Endothelial cell of umbilical vein (primary cell): ENCODE data around the gene COBLL1. TPM values are rescaled to one million over a fixed set of nuclear protein-coding genes. Genes with fewer than 3 reads are reported as not detected.

Source experiments
- BruUV-seq: library from RNA; stranded (reverse); fragments of 400-500 nt; replicated peaks from 2 replicates; lab custom pipeline; 2021; lab: Mats Ljungman, UMichigan
- CTCF ChIA-PET: fragments of 300-600, 350-600 bp; sonication (Branson Sonifier 250); formaldehyde crosslinking; loops from one replicate; lab custom pipeline; 2021; ENCODE audit warnings: antibody characterized with exemption, inconsistent platforms; lab: Charles Lee
- POLR2A ChIA-PET: fragments of 300-600, 350-600 bp; sonication (Branson Sonifier 250); formaldehyde crosslinking; loops from one replicate; lab custom pipeline; 2021; ENCODE audit warnings: antibody characterized with exemption, inconsistent platforms; lab: Charles Lee
- DNase-seq: peaks from one replicate; pipeline ENCODE4 v3.0.0-alpha.2; 2011; ENCODE audit warnings: low read depth, low spot score
- FAIRE-seq: peaks from 2 replicates; lab custom pipeline; 2011; peaks lifted over from hg19 to GRCh38; lab: Jason Lieb, UNC
- H2AFZ ChIP-seq: 2 replicates; pipeline ENCODE4 v1.6.0; 2012; ENCODE audit warnings: low read depth, low read length, control low read depth, inconsistent platforms
- H3K27ac ChIP-seq: 2 replicates; pipeline ENCODE4 v1.5.1; 2011; ENCODE audit warnings: low read depth, mild to moderate bottlenecking, control low read depth, low read length, moderate library complexity; ENCODE audit not compliant: insufficient read depth
- H3K27me3 ChIP-seq, 2 experiments: 2 replicates each; pipeline versions ENCODE4 v1.6.0 to v1.6.1; 2011; ENCODE audit warnings: low read length in 2 of 2, mixed read lengths in 1 of 2; ENCODE audit not compliant: control insufficient read depth in 2 of 2, insufficient read depth in 2 of 2
- H3K36me3 ChIP-seq, 2 experiments: 2 replicates in 1 of 2; 3 replicates in 1 of 2; pipeline ENCODE4 v1.5.1; 2011; ENCODE audit warnings: low read length in 2 of 2, mild to moderate bottlenecking in 1 of 2, moderate library complexity in 1 of 2; ENCODE audit not compliant: control insufficient read depth in 2 of 2, insufficient read depth in 2 of 2; ENCODE audit errors: extremely low read depth in 1 of 2
- H3K4me1 ChIP-seq: 3 replicates; pipeline ENCODE4 v1.5.1; 2011; ENCODE audit warnings: mild to moderate bottlenecking, low read length; ENCODE audit not compliant: control insufficient read depth, insufficient read depth; ENCODE audit errors: extremely low read depth
- H3K4me2 ChIP-seq: 2 replicates; pipeline ENCODE4 v1.6.1; 2011; ENCODE audit warnings: low read length, control low read depth, mixed read lengths; ENCODE audit not compliant: insufficient read depth
- H3K4me3 ChIP-seq, 3 experiments: fragments of 200-600 bp in 1 of 3; sonication (generic), shearing (Covaris generic) in 1 of 3; replicated peaks in 1 of 3; 2 replicates each; pipeline ENCODE4 v1.5.1; 2011 to 2016; ENCODE audit warnings: control low read depth in 3 of 3, low read length in 3 of 3, mild to moderate bottlenecking in 2 of 3, inconsistent platforms in 1 of 3, low read depth in 1 of 3, moderate library complexity in 1 of 3; ENCODE audit not compliant: insufficient read depth in 1 of 3
- H3K79me2 ChIP-seq: 2 replicates; pipeline ENCODE4 v1.6.0; 2012; ENCODE audit warnings: low read length, inconsistent platforms; ENCODE audit not compliant: control insufficient read depth, insufficient read depth
- H3K9ac ChIP-seq: replicated peaks from 2 replicates; pipeline ENCODE3; 2011; ENCODE audit warnings: low read length, control low read depth; ENCODE audit not compliant: insufficient read depth; ENCODE audit errors: extremely low read depth
- H3K9me1 ChIP-seq: replicated peaks from 3 replicates; pipeline ENCODE4 v1.6.0; 2011; ENCODE audit warnings: mild to moderate bottlenecking, low read length; ENCODE audit not compliant: control insufficient read depth, insufficient read depth; ENCODE audit errors: extremely low read depth
- H3K9me3 ChIP-seq: replicated peaks from 2 replicates; pipeline ENCODE4 v1.5.1; 2012; ENCODE audit warnings: low read length, inconsistent platforms; ENCODE audit not compliant: control insufficient read depth, insufficient read depth
- H4K20me1 ChIP-seq: replicated peaks from 2 replicates; pipeline ENCODE3; 2011; ENCODE audit warnings: mild to moderate bottlenecking, low read length; ENCODE audit not compliant: control insufficient read depth, insufficient read depth; ENCODE audit errors: extremely low read depth
- EZH2 ChIP-seq: IDR thresholded peaks from 2 replicates; pipeline ENCODE4 v1.6.1; 2012; ENCODE audit warnings: borderline replicate concordance, low read depth, mild to moderate bottlenecking, moderate library complexity, low read length, inconsistent platforms; ENCODE audit not compliant: severe bottlenecking
- FOS ChIP-seq: IDR thresholded peaks from 2 replicates; pipeline ENCODE4 v1.6.1; 2011; ENCODE audit warnings: mild to moderate bottlenecking, low read length, moderate library complexity, borderline replicate concordance; ENCODE audit not compliant: insufficient read depth
- GATA2 ChIP-seq: IDR thresholded peaks from 2 replicates; pipeline ENCODE4 v1.7.0; 2011; ENCODE audit warnings: low read depth, mild to moderate bottlenecking, moderate library complexity, mixed read lengths, low read length; ENCODE audit not compliant: insufficient read length, insufficient read depth
- JUN ChIP-seq: IDR thresholded peaks from 2 replicates; pipeline ENCODE4 v1.6.1; 2011; ENCODE audit warnings: borderline replicate concordance, low read depth; ENCODE audit not compliant: insufficient read length, insufficient read depth
- MYC ChIP-seq: IDR thresholded peaks from one replicate; pipeline ENCODE4 v1.6.1; 2011; ENCODE audit warnings: mild to moderate bottlenecking, low read depth, low read length
- POLR2A ChIP-seq: IDR thresholded peaks from 2 replicates; pipeline ENCODE4 v1.6.1; 2012; ENCODE audit warnings: low read depth, mild to moderate bottlenecking, control low read depth, low read length
- POLR2AphosphoS5 ChIP-seq: IDR thresholded peaks from 2 replicates; pipeline ENCODE4 v1.6.1; 2012; ENCODE audit warnings: low read depth, mild to moderate bottlenecking, control low read depth, low read length, moderate library complexity; ENCODE audit not compliant: insufficient read depth
- dilution Hi-C: fragments of 300-500 bp; cut with MboI; formaldehyde crosslinking; loops from one replicate; pipeline ENCODE4 v1.15.0; 2019; ENCODE audit warnings: low sequenced_read_pairs; ENCODE audit not compliant: extremely low pct_ligation_motif_present
- intact Hi-C: fragments of 100-400 bp; cut with micrococcal nuclease; formaldehyde crosslinking; loops from one replicate; pipeline ENCODE4 v1.10.0; 2022
- polyA plus RNA-seq, 4 experiments: library from polyadenylated mRNA; depleted of rRNA in 3 of 4; stranded (reverse) in 3 of 4; unstranded in 1 of 4; fragments of >200 nt; gene quantifications; 2 replicates each; pipeline versions ENCODE4 v1.2.1 to v1.2.3, GENCODE V29; 2011 to 2012; ENCODE audit warnings: missing spikeins in 1 of 4
- total RNA-seq: library from RNA; stranded (reverse); gene quantifications from 2 replicates; pipeline ENCODE4 v1.2.3, GENCODE V29; 2021
- TF ChIP-seq, protein P1 (sequence below), 2 donors: IDR thresholded peaks; 1 replicate in 1 of 2; 2 replicates in 1 of 2; pipeline ENCODE4 v1.5.1; 2011; ENCODE audit warnings: low read length in 2 of 2, mild to moderate bottlenecking in 2 of 2, moderate library complexity in 2 of 2, control low read depth in 1 of 2, inconsistent platforms in 1 of 2, low read depth in 1 of 2; ENCODE audit not compliant: insufficient read depth in 1 of 2; ENCODE audit errors: extremely low read depth in 1 of 2
- TF ChIP-seq, protein P2 (sequence below): IDR thresholded peaks from 2 replicates; pipeline ENCODE4 v1.6.1; 2011; ENCODE audit not compliant: insufficient read depth, insufficient read length

Gene COBLL1
- total and polyA plus RNA-seq, 2 donors (not counting 3 experiments of a cell fraction or from before 2014, with no cell fraction given) = 9.1 to 38.4 TPM

DNA sequence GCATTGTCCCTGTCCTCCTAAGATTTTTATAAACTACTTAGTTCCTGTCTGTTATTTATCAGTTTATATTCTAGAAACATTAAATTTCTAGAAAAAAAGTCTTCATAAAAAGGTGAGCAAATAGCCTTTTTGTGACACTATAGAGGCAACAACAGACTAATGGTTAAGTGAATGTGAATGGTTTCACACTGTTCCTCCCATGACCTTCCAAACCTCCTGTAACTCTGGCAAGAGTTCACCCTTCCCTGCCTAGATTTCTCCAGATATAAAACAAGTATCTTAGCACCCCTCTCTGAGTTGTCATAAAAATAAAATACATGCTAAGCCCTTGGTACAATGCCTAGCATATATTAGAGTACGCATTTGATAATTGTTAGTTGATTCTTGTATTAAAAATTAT is 29.2 kb downstream of the COBLL1 start:
- Histone ChIP-seq H3K27ac (no peak overlapping the region), H3K9me1 (no peaks in the 10 kb centered on the region), H2AFZ (no peak overlapping the region), H3K9ac (no peak overlapping the region), H3K4me1 (no peaks in the 10 kb centered on the region), H3K36me3 (no peaks in the 10 kb centered on the region), H4K20me1 (no peaks in the 10 kb centered on the region), H3K4me3 (no peak overlapping the region), H3K9me3 (no peaks in the 10 kb centered on the region), H3K27me3 (no peaks in the 10 kb centered on the region), H3K4me2 (no peak overlapping the region), H3K79me2 (no peaks in the 10 kb centered on the region)
- TF ChIP-seq, protein P1, sequence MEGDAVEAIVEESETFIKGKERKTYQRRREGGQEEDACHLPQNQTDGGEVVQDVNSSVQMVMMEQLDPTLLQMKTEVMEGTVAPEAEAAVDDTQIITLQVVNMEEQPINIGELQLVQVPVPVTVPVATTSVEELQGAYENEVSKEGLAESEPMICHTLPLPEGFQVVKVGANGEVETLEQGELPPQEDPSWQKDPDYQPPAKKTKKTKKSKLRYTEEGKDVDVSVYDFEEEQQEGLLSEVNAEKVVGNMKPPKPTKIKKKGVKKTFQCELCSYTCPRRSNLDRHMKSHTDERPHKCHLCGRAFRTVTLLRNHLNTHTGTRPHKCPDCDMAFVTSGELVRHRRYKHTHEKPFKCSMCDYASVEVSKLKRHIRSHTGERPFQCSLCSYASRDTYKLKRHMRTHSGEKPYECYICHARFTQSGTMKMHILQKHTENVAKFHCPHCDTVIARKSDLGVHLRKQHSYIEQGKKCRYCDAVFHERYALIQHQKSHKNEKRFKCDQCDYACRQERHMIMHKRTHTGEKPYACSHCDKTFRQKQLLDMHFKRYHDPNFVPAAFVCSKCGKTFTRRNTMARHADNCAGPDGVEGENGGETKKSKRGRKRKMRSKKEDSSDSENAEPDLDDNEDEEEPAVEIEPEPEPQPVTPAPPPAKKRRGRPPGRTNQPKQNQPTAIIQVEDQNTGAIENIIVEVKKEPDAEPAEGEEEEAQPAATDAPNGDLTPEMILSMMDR (IDR thresholded peaks at IDR 0.05; ENCODE audit: extremely low read depth in 1 of 2, insufficient read depth in 1 of 2, low read depth in 1 of 2, low read length in 2 of 2) = no peak
- TF ChIP-seq GATA2 (no peak), JUN (no peak), POLR2AphosphoS5 (no peak), FOS (no peak), MYC (no peak), POLR2A (no peak), EZH2 (no peak)
- TF ChIP-seq, protein P2, sequence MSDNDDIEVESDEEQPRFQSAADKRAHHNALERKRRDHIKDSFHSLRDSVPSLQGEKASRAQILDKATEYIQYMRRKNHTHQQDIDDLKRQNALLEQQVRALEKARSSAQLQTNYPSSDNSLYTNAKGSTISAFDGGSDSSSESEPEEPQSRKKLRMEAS = no peak
- POLR2A ChIA-PET = no interaction called here
- no TSS peak for BruUV-seq
- dilution Hi-C loops (no loop called here), intact Hi-C loops (no loop called here)
- DNase-seq = no peak
- FAIRE-seq = no peak
- CTCF ChIA-PET = no interaction called here
